Body of pancreas (tissue), 4 donors: ENCODE results near the gene LCMT1.

Experiments used
- POLR2A ChIP-seq, 3 donors: fragments of 450-650 bp; IDR thresholded peaks; one replicate each; pipeline ENCODE4 v1.6.1; 2016; ENCODE audit warnings: antibody characterized with exemption in 3 of 3, mild to moderate bottlenecking in 2 of 3
- TF ChIP-seq, protein P1 (sequence below), 7 experiments: fragments of 450-650 bp in 4 of 7; fragments of 200-600 bp in 3 of 7; sonication (generic) in 3 of 7; IDR thresholded peaks; one replicate each; pipeline ENCODE4 v1.5.1; 2016 to 2019; ENCODE audit warnings: antibody characterized with exemption in 7 of 7

DNA sequence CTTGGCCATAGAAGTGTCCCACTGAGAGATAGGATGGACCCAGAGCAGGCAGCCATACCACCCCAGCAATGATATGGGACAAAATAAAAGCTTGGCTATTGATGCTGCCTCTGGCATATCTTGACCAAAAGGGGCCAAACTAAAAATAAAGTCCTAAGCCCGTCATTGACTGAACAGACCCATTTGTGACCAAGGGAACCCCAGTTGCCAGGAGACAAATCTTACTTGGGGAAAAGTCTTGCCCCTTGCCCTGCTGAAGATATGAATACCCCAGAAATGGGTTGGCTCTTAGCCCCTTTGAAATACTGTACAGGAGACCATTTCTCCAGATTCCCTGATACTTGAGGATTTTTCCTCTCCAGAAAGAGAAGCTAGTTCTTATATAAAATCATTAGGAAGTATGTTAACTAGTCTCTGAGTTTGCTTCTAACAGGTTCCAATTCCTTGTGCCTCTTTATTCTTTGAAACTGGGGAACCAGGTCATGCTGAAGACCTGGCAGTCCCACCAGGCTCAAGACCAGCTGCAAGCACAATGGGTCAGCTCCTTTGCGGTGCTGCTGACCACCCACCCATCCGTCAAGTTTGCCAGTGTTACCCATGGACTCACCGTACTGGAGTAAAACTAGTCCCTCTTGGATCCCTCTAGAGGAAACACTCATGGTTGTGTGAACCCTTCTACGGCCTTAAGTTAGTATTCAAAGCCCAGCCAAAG is 31.0 kb upstream of the LCMT1 start:
- no peak for TF ChIP-seq POLR2A (IDR thresholded peaks at IDR 0.05)
- TF ChIP-seq, protein P1, sequence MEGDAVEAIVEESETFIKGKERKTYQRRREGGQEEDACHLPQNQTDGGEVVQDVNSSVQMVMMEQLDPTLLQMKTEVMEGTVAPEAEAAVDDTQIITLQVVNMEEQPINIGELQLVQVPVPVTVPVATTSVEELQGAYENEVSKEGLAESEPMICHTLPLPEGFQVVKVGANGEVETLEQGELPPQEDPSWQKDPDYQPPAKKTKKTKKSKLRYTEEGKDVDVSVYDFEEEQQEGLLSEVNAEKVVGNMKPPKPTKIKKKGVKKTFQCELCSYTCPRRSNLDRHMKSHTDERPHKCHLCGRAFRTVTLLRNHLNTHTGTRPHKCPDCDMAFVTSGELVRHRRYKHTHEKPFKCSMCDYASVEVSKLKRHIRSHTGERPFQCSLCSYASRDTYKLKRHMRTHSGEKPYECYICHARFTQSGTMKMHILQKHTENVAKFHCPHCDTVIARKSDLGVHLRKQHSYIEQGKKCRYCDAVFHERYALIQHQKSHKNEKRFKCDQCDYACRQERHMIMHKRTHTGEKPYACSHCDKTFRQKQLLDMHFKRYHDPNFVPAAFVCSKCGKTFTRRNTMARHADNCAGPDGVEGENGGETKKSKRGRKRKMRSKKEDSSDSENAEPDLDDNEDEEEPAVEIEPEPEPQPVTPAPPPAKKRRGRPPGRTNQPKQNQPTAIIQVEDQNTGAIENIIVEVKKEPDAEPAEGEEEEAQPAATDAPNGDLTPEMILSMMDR (IDR thresholded peaks at IDR 0.05) = no peak
